Activated effector memory CD4-positive, alpha-beta T cell treated with anti-CD3 and anti-CD28 coated beads, Interleukin-2, amount 50 U/mL, for 16 hours (primary cell): ENCODE results near the gene INHA.

ENCODE experiments used
- DNase-seq: peaks from one replicate; pipeline ENCODE4 v3.0.0-alpha.2; 2020

Gene INHA, protein sequence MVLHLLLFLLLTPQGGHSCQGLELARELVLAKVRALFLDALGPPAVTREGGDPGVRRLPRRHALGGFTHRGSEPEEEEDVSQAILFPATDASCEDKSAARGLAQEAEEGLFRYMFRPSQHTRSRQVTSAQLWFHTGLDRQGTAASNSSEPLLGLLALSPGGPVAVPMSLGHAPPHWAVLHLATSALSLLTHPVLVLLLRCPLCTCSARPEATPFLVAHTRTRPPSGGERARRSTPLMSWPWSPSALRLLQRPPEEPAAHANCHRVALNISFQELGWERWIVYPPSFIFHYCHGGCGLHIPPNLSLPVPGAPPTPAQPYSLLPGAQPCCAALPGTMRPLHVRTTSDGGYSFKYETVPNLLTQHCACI

DNA sequence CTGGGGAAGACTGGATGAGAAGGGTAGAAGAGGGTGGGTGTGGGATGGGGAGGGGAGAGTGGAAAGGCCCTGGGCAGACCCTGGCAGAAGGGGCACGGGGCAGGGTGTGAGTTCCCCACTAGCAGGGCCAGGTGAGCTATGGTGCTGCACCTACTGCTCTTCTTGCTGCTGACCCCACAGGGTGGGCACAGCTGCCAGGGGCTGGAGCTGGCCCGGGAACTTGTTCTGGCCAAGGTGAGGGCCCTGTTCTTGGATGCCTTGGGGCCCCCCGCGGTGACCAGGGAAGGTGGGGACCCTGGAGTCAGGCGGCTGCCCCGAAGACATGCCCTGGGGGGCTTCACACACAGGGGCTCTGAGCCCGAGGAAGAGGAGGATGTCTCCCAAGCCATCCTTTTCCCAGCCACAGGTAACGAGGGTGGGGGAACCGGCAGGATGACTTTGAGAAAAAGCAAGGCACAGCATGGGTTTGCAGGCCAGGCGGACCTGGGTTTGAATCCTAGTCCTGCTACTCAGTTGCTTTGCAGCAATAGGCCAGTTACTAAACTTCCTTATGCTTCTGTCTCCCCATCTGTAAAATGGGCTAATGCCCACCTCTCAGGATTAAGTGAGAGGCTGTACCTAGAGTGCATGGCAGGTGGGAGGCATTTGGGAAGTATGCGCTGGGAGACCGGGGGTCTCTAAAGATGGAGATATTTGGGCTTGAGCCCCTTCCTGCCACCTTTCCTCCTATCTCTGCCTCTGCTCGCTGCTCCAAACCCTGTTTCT, at the start of gene INHA:
INHA (plus strand) TSS at position 74 of the 765 bp plus-strand sequence; CDS start at position 139, 65 bp downstream.
- no peak for DNase-seq

DNA sequence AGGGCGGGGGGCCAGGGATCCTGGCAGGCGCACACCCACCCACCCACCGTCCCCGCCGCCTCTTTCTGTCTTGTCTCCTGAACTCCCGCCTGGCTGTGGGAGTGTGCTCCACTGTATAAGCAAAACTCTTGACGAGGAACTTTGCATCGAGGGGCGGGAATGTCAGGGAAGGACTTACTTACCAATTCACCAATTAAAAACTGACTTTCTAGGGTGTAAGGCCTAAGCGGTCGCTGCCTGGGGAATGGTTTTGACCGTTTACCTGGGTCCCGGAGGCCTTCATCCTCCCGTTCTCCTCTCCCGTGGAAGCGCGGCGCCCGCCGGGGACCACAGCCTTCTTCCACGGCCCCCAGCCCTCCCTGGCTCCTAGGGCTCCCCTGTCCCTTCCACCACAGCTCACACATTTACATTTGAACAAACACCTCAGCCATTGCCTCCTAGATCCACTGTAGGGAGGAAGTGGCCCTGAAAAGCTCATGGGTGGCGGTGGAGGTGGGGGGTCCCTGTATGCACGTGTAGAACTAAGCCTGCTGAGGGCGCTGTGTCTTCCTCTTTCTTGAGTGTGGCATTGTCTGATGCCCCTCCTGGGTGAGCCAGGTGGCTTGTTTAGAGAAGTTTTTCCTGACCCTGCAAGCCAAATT, 49.0 kb upstream of the INHA start:
- DNase-seq, result no peak

DNA sequence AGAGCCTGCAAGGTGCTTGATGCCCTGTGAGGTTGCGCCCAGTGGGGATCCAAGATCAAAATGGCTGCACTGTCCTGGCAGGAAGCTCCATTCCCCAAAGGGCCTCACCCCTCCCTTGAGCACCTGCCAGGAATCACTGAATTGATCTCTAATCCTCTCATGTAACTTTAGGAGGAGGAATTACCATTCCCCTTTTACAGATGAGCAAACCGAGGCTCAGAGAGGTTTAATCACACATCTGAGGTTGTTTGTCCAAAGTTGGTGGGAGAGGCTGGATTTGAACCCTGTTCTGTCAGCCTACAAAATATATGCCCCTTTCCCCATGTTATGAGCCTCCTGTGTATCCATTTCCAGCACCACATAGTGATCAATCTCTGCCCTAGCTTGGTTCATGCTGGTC, 47.3 kb upstream of the INHA start:
- DNase-seq, result no peak

DNA sequence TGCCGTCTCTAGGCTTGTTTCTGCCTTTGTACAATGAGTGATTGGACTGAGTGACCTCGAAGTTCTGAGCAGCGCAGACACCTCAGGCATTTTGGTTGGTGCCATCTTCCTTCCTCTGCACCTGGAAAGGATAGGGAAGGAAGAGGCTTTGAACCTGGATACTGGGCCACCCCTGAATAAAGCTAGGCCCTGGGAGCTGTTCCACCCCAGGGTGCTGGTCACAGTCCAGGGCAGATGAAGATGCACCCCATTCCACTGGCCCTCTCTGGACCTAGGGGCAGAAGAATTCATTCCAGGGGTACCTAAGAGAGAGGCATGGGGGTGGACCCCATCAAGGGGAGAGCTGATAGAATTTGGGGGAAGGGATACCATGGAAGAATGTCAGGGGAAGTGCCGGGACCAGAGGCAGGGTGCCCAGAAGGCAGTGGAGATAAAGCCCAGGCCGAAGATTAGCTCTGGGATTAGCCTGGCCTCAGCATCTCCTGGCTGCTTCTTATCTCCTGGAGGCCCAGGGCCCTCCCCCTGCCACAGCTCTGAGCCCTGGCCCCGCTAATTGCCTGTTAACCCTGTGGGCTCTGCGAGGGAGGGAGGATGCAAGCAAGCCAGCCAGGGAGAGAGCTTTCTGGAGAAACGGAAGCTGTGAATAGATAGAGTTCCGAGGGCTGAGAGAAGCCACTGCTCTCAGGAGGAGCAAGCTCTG, 46.4 kb upstream of the INHA start:
- DNase-seq, result no peak

DNA sequence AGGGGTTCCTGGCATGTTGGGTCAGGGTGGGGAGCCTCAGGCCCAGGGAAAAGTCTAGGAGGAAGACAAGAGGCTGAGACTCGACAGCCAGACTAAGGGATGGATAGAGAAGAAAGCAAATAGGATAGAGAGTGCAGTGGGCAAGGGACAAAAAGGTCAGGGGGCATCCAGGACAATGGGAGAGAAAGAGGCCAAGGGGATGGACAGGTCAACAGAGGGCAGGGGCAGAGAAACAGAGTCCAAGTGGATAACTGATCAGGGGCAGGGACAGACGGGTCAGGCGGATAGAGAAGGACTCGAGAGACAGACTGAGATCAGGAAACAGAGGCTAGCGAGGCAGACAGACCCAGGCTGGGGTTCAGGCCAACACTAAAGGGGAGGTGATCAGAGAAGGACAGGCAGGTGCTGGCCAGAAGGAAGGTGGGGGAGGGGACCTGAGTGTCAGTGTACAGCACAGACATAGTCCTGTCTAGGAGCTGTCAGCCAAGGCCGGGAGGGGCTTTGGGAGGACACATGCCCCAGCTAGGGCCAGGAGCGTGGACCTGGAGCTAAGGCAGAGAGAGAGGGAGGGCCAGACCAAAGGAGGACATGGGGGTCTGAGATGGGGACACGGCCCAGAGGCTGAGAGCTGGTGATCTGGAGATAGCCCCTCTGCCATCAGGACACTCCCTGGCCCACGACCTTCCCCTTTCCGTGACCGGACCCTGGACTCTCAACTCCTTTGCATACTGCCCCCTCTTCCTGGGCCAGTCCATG, 45.6 kb upstream of the INHA start:
- no peak for DNase-seq

DNA sequence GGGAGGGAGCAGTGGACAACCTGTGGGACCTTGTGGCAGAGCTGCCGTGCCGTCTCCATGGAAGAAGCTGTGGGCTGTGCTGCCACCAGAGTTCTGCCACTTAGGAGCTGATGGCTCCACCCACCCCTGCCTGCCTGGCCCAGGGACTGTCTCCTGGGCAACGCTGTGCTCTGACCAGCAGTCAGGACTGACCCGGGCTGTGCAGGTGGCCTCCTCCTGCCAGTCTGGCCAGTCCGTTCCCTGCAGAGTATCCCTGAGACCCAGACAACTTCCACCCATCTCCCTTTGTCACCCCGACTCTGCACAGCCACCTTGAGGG, 45.1 kb upstream of the INHA start:
- DNase-seq, result no peak

DNA sequence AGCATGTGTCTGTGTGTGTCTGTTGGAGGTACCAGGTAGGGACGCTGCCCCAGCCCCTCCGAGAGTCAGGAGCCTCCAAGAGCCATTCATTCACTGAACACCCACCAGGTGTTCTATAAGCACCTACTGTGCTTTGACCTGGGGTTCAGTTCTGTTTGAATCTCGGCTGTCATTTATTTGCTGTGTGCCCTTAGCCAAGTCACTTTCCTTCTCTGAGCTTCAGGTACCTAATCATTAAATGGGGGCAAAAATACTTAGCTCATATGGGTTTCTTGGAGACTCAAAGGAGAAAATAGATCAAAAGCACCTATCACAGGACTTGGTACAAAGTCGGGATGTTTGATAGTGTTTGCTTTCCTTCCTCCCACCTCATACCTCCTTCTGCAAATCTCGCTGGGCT, 44.6 kb upstream of the INHA start:
- DNase-seq, result no peak

DNA sequence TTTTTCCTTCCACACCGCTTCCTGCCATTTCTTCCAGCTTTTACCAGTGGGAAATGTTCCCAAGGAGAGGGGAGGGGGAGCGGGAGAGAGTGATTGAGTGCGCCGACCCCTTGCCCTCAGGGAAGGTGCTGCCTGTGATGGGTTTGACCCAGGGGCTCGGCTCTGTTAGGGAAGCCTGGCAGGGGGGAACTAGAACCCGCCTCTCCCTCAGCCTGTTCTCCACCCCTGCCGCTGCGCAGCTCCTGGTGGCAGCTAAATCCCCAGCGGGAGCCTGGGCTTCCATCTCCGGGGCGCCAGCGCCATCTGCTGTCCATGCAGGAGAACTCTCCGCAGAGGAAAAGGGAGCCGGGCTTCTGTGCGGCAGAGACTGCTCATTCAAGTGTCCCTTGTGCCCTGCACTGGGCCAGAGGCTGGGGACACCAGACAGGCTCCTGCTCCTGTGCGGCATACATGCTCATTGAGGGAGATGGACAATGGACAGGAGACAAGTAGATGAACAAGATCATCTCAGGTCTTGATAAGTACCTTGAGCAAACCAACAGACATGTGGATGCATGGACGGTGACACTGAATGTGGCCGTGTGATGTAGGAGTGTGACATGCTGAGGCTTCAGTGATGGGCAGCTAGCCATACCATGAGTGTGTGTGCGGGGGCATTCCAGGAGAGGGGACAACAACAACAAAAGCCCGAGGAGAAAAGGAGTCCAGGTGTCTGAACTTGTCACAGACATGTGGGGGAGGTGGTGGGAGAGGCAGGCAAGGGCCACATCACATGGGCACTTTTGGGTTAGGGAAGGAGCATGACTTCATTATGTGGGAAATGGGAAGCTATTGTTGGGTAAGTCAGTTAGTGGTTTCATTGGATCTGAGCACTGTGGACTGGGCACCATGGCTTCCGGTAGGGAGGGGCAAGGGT, 41.8 kb upstream of the INHA start:
- peak; percentile 93 for DNase-seq

DNA sequence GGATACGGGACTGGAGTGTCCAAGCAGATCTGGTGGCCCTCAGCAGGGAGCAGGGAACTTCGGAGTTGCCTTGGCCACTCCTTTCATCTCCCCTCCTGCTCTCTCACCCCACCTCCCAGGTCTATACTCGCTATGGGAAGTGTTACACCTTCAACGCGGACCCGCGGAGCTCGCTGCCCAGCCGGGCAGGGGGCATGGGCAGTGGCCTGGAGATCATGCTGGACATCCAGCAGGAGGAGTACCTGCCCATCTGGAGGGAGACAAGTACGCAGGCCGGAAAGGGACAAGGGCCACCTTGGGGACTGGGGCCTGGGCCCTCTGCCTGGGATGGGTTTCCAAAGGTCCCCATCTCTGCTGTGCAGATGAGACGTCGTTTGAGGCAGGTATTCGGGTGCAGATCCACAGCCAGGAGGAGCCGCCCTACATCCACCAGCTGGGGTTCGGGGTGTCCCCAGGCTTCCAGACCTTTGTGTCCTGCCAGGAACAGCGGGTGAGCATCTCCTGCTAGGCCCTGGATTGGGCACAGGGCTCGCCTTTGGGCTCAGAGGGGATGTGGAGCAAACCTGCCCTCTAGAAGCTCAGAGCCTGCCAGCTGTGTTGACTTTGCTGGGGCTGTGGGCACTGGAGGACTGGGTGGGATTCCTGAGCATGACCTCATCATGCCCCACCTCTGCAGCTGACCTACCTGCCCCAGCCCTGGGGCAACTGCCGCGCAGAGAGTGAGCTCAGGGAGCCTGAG, 40.3 kb upstream of the INHA start:
- no peak for DNase-seq

DNA sequence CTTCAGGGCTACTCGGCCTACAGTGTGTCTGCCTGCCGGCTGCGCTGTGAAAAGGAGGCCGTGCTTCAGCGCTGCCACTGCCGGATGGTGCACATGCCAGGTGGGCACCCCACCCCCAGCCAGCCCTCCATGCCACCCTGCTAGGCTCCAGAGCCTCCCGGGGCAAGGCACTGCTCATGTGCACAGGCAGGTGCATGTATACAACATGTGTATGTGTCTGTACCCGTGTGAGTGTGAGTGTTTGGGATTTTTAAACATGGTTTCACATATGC, 39.8 kb upstream of the INHA start:
- DNase-seq, result no peak

DNA sequence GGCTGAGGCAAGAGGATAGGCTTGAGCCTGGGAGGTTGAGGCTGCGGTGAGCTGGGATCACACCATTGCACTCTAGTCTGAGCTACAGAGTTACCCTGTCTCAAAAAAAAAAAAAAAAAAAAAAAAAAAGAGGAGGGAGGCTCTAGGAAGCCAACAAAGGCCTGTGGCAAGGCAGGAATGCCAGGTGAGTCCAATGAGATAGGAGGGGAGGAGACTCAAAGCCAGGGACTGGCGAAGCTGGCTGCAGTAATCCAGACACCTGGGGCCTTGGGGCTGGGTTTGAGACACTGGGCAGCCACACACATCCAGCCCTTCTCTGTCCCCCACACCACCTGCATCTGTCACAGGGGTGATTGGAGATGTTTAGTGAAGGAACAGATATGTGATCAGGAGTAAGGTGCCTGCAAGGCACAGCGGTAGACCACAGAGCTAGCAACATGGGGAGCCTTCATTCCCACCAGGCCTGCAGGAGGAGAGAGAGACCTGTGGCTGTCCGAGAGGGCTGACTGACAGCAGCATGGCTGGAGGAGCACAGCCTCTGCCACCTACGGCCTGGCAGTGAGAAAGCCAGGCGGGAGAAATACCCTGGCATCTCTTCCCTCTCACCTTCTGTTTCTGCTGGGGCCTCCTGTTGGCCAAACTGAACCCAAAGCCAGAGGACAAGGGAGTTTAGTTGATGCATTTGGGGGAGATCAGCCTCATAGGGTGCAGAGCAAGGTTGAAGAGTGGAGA, 38.0 kb upstream of the INHA start:
- DNase-seq, result no peak

DNA sequence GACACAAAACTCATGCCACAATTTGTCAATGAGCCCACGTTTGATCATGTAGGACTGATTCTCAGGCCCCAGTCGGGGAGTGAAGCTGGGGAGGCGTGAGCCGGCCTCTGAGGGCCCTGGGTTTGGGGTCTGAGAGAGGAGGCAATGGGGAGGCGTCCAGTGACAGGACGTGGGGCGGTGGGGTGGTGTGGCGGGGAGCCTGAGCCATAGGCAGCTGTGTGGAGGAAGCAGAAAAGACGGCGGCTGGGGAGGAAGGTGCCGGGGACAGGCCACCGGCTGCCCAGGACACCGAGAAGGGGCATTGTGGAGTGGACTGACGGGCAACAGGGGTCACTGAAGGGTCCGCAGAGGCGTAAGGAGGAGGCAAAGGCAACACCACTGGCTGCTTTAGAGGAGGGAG, 35.7 kb upstream of the INHA start:
- no peak for DNase-seq

DNA sequence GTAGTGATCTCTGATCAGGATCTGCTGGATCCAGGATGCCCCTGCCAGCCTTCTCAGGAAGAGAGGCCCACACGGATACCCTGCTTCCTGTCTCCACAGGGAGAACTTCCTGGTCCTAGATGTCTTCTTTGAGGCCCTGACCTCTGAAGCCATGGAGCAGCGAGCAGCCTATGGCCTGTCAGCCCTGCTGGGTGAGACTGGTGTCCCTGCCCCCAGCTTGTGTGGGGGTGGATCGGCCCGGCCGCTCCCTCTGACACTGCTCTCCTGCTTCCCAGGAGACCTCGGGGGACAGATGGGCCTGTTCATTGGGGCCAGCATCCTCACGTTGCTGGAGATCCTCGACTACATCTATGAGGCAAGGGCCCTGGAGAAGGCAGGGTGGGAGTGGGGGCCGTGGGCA, 35.1 kb upstream of the INHA start:
- no peak for DNase-seq

DNA sequence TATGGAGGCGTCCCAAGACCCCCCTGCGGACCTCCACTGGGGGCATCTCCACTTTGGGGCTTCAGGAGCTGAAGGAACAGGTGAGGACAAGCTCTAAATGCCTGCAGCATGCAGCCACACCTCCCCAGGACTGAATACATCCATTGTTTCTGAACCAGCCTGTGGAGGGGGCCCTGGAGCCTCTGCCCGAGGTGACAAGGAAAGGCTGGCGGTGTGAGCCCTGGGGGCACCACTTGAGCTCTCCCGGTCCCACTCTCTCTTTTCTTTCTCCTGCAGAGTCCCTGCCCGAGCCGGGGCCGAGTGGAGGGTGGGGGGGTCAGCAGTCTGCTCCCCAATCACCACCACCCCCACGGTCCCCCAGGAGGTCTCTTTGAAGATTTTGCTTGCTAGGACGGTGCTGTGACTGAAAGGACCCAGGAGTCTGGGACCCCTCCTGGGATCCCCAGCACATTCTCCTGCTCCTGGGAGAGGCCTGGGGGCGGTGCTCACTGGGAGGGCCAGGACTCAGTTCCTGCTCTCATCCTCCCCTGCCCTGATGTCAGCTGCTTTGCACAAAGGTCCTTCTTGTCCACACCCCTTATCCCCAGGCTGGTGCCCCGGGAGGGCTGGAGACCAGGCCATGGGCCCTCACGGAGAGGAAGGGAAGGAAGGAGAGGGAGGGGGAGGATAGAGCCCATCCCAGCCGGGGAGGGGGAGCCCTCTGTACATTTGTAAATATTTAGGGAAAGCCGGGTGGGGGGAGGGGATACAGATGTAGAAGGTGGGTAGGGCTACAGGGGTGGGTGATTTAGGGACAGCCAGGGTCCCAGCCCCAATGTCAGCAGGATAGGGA, 34.2 kb upstream of the INHA start:
- DNase-seq, result no peak

DNA sequence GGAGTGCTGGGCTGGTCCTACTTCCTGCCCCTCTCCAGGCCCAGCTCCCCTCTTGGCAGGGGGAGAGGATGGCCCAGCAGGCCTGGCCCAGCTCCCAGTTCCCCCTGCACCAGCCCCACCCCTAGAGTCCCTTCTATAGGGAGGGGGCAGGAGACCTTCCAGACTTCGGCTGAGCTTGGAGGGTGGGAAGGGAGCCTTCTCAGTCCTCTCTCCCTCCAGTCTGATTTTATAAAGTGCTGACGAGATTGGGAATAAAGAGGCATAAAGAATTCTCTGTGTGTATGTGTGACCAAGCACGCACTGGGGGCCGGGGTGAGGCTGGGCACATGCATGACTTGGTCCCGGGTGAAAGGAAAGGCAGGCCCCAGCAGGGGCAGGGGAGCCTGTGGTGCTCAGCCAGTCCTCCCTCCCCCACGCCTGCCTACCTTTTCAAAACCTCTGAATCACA, 33.6 kb upstream of the INHA start:
- DNase-seq, result no peak

DNA sequence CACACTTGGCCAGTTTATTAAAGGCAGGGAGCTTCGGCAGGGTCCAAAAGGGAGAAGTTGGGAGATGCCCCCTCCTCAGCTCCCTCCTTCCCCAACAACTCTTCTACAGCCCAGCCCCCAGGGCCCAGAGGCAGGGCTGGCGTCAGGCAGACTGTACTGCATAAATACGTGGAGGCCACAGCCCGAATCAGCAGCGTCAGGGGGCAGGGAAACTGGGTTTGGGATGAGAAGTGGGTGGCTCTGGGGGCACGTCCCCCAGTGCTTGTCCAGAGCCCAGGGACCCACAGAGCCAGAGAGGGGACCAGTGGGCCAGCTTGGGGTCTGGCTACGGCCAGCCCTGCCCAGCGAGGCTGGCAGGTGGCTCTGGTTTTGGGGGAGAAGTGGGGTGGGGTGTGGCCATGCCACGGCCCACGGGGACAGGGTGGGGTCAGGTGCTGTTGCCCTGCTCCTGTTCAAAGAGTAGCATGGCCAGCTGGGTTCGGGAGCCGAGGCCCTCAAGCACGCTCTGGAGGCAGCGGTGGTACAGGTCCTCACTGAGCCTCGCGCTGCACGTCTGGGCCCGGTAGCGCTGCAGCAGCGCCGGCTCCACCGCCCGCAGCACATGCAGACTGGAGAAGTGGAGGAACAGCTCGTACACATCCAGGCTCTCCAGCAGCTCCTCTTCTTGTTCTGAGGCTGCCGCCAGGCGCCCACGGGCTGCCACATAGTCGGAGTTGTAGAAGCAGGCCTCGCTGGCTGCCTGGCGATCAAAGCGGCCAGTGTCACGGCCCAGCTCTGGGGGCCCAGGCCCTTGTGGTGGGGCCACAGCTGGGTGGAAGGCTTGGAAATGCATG, 32.9 kb upstream of the INHA start:
- DNase-seq, result no peak

DNA sequence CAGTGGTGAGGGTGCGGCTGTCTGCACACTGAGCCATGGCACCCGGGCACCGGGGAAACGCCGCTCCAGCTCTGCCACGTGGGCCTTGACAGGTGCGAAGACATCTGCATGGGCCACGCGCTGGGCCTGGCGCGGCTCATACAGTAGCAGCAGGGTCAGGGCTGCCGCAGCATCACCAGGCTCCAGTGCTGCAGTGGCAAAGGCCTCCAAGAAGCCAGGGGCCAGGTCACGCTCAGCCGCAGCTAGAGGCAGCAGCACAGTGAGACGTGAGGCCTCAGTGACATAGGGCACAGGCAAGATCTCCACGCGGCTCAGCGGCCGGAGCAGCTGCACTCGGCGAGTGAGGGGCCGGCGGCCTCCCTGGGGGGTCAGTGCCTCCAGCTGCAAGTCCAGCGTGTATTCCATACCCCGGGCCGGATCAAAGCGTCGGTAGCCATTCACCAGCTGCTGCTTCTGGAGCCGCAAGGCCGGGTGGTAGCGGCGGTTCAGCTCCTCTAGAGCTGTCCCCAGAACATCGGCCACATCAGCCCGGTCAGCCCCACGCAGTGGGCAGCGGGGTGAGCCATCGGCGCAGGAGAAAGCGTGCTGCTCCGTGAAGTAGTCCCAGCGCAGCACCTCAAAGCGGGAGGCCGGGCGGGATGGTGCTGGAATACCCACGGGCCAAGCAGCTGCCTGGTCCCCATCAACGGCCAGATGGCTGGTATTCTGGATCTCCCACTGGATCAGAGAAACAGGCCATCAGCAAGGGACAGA, 32.0 kb upstream of the INHA start:
- DNase-seq, result no peak
